ENCODE results near the gene LRRC59. TPM values are rescaled to one million over a fixed set of nuclear protein-coding genes. Genes with fewer than 3 reads are reported as not detected.

Gene LRRC59
- total and polyA plus RNA-seq, 2 of the 13 experiments (the other 11 are each of a cell fraction or from before 2014, with no cell fraction given) = 87.3 to 222 TPM

- TF ChIP-seq ZBTB40 (IDR thresholded peaks at IDR 0.05) (no peak), ZBTB40 (CRISPR knock-in tag; IDR thresholded peaks at IDR 0.05) (peak; percentile 27; the same call in 1 of the 2 replicates), ZNF660 (CRISPR knock-in tag; IDR thresholded peaks at IDR 0.05; ENCODE audit: borderline replicate concordance, low read depth) (no peak), KDM5B (CRISPR knock-in tag; IDR thresholded peaks at IDR 0.05; ENCODE audit: borderline replicate concordance) (peak; percentile 74; the same call in 1 of the 2 replicates), RERE (CRISPR knock-in tag; IDR thresholded peaks at IDR 0.05; ENCODE audit: low read depth) (no peak), ZFP36 (IDR thresholded peaks at IDR 0.05; ENCODE audit: borderline replicate concordance, low read depth, low read length, partially characterized antibody) (no peak), XBP1 (CRISPR knock-in tag; IDR thresholded peaks at IDR 0.05) (no peak), ZNF552 (CRISPR knock-in tag; IDR thresholded peaks at IDR 0.05; ENCODE audit: borderline replicate concordance) (no peak), TCF7L2 (IDR thresholded peaks at IDR 0.05; ENCODE audit: low read depth, low read length) (no peak), ZFP36L1 (CRISPR knock-in tag; IDR thresholded peaks at IDR 0.05) (no peak), REPIN1 (CRISPR knock-in tag; IDR thresholded peaks at IDR 0.05; ENCODE audit: borderline replicate concordance, low read depth) (no peak), ZNF446 (CRISPR knock-in tag; IDR thresholded peaks at IDR 0.05) (no peak), NR2F6 (IDR thresholded peaks at IDR 0.05) (peak; percentile 29), NR2F6 (CRISPR knock-in tag; IDR thresholded peaks at IDR 0.05) (peak; percentile 51; the same call in 1 of the 2 replicates), ZNF761 (CRISPR knock-in tag; conservative IDR thresholded peaks at IDR 0.05) (no peak), ZBTB8A (CRISPR knock-in tag; IDR thresholded peaks at IDR 0.05; ENCODE audit: borderline replicate concordance, low read depth) (no peak)
Observed at GRCh38 chr17:50425682-50426471, 28.6 kb upstream of the LRRC59 start, which contains the start of gene ACSF2 (continued).

Measured in HepG2 (cell line).